DOHH2 (cell line): ENCODE results near the gene CADPS2.

Experiments
- H3F3A ChIP-seq: fragments of 200-600 bp; sonication (generic), shearing (Covaris generic); 2 replicates; pipeline ENCODE4 v1.6.0; 2016; ENCODE audit warnings: antibody characterized with exemption, mild to moderate bottlenecking; ENCODE audit not compliant: control insufficient read depth, insufficient read depth
- H3K27ac ChIP-seq: fragments of 200-600 bp; sonication (generic); 2 replicates; pipeline ENCODE4 v1.5.1; 2014; ENCODE audit warnings: low read depth, mild to moderate bottlenecking, low read length, moderate library complexity
- H3K27me3 ChIP-seq: fragments of 200-600 bp; sonication (generic); 2 replicates; pipeline ENCODE4 v1.6.1; 2014; ENCODE audit warnings: mild to moderate bottlenecking, low read length, mixed read lengths; ENCODE audit not compliant: control insufficient read depth
- H3K36me3 ChIP-seq: fragments of 200-600 bp; sonication (generic); 2 replicates; pipeline ENCODE4 v1.6.1; 2014; ENCODE audit warnings: mild to moderate bottlenecking, low read length, moderate library complexity, mixed read lengths; ENCODE audit not compliant: control insufficient read depth
- H3K4me1 ChIP-seq: fragments of 200-600 bp; sonication (generic); 2 replicates; pipeline ENCODE4 v1.6.1; 2014; ENCODE audit warnings: mild to moderate bottlenecking, low read length, mixed read lengths; ENCODE audit not compliant: control insufficient read depth
- H3K4me2 ChIP-seq: fragments of 200-600 bp; sonication (generic); 2 replicates; pipeline ENCODE4 v1.6.0; 2014; ENCODE audit warnings: mild to moderate bottlenecking, low read length, moderate library complexity
- H3K4me3 ChIP-seq: fragments of 200-600 bp; sonication (generic); 2 replicates; pipeline ENCODE4 v1.5.1; 2014; ENCODE audit warnings: mild to moderate bottlenecking, low read length, mixed read lengths
- H3K79me2 ChIP-seq: fragments of 200-600 bp; sonication (generic); 2 replicates; pipeline ENCODE4 v1.6.1; 2014; ENCODE audit warnings: mild to moderate bottlenecking, low read length, mixed read lengths; ENCODE audit not compliant: control insufficient read depth
- H3K9me2 ChIP-seq: fragments of 200-600 bp; sonication (generic); replicated peaks from 2 replicates; pipeline ENCODE4 v1.6.1; 2014; ENCODE audit warnings: mild to moderate bottlenecking, low read length, mixed read lengths; ENCODE audit not compliant: control insufficient read depth
- H3K9me3 ChIP-seq: fragments of 200-600 bp; sonication (generic); 2 replicates; pipeline ENCODE4 v1.6.1; 2014; ENCODE audit warnings: antibody characterized with exemption, low read length, mixed read lengths; ENCODE audit not compliant: control insufficient read depth, insufficient read depth
- H4K20me1 ChIP-seq: fragments of 200-600 bp; sonication (generic); 2 replicates; pipeline ENCODE4 v1.6.0; 2014; ENCODE audit warnings: low read depth, mild to moderate bottlenecking, antibody characterized with exemption, low read length, moderate library complexity; ENCODE audit not compliant: control insufficient read depth, insufficient read depth
- EZH2phosphoT487 ChIP-seq: fragments of 200-600 bp; sonication (generic); IDR thresholded peaks from 2 replicates; pipeline ENCODE4 v1.6.1; 2017; ENCODE audit warnings: borderline replicate concordance, mild to moderate bottlenecking, antibody characterized with exemption, low read length, moderate library complexity, mixed read lengths
- TF ChIP-seq, protein P1 (sequence below): fragments of 200-600 bp; sonication (generic); IDR thresholded peaks from one replicate; pipeline ENCODE4 v1.5.1; 2014; ENCODE audit warnings: antibody characterized with exemption, mild to moderate bottlenecking, low read depth, low read length; ENCODE audit not compliant: poor library complexity, severe bottlenecking

Gene CADPS2

DNA sequence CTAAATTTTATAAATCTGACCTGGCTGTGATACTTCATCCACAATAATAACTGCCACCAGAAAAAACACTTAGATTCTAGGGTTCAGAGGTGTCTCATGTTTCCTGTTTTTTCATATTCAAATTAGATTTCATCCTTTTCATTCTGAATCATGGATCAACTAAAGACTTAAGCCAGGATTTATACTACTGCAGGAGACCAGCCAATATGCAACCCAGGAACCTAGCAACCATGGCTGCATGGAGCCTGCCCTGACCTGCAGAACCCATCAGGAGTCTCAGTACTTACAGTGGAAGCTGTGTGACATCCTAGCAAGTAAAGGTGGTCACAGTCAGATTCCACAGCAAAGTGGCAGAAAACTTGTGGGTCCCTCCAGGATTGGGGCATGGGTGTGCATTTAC is 143.0 kb downstream of the CADPS2 start:
- TF ChIP-seq, protein P1, sequence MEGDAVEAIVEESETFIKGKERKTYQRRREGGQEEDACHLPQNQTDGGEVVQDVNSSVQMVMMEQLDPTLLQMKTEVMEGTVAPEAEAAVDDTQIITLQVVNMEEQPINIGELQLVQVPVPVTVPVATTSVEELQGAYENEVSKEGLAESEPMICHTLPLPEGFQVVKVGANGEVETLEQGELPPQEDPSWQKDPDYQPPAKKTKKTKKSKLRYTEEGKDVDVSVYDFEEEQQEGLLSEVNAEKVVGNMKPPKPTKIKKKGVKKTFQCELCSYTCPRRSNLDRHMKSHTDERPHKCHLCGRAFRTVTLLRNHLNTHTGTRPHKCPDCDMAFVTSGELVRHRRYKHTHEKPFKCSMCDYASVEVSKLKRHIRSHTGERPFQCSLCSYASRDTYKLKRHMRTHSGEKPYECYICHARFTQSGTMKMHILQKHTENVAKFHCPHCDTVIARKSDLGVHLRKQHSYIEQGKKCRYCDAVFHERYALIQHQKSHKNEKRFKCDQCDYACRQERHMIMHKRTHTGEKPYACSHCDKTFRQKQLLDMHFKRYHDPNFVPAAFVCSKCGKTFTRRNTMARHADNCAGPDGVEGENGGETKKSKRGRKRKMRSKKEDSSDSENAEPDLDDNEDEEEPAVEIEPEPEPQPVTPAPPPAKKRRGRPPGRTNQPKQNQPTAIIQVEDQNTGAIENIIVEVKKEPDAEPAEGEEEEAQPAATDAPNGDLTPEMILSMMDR = no peak
- TF ChIP-seq EZH2phosphoT487 = no peak
- Histone ChIP-seq H3K9me2 (no peaks in the 10 kb centered on the region), H4K20me1 (no peaks in the 10 kb centered on the region), H3K9me3 (no peaks in the 10 kb centered on the region), H3K27me3 (no peaks in the 10 kb centered on the region), H3K4me3 (no peak overlapping the region), H3K4me1 (no peaks in the 10 kb centered on the region), H3K79me2 (no peaks in the 10 kb centered on the region), H3F3A (no peaks in the 10 kb centered on the region), H3K27ac (no peak overlapping the region), H3K36me3 (no peaks in the 10 kb centered on the region), H3K4me2 (no peak overlapping the region)

DNA sequence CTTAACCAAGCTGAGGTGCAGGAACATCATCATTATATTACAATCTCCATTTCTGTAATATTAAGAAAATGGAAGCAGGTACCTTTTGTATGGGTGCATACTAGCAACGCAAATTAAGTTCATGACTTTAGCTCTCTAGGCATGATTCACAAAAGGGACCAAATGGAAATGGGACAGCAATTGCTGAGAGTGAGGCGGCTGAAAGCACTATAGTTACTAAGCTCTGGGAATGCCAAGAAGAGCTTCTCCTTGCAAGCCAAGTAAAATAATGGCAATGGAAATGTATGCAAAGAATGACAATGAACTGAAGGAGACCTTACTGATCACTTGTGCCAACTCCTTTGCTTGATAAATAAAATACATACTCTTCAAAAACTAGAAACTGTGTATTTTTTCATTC is 147.3 kb downstream of the CADPS2 start:
- Histone ChIP-seq H3K4me3 (no peak overlapping the region), H3K79me2 (no peaks in the 10 kb centered on the region), H3K4me2 (no peak overlapping the region), H3K4me1 (no peaks in the 10 kb centered on the region), H3F3A (no peaks in the 10 kb centered on the region), H3K36me3 (no peaks in the 10 kb centered on the region), H3K9me2 (no peaks in the 10 kb centered on the region), H3K9me3 (no peaks in the 10 kb centered on the region), H4K20me1 (no peaks in the 10 kb centered on the region), H3K27ac (no peak overlapping the region), H3K27me3 (no peaks in the 10 kb centered on the region)
- TF ChIP-seq, protein P1 = no peak
- no peak for TF ChIP-seq EZH2phosphoT487

DNA sequence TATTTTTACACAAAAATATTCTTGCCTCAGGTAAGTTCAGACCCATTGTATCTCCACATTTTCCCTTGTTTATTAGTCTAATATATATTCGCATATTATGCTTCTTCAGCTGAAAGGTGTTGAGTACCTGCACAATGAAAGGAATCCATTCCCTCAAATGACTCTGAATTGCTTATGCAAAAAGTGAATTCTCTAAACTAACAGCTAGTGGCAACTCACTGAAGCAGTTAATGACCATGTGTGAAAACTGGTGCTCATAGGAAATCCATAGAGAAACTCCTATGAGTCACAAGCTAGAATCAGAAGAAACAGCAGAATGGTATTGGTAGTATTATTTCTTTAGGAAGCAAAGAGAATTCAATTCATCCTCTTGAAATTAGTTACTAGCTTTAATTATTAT is 150.1 kb downstream of the CADPS2 start:
- no peaks in the 10 kb centered on the region for H4K20me1 ChIP-seq
- H3F3A ChIP-seq = no peaks in the 10 kb centered on the region
- H3K9me2 ChIP-seq = no peaks in the 10 kb centered on the region
- no peaks in the 10 kb centered on the region for H3K27me3 ChIP-seq
- no peaks in the 10 kb centered on the region for H3K79me2 ChIP-seq
- no peak overlapping the region for H3K4me3 ChIP-seq
- H3K4me2 ChIP-seq = no peak overlapping the region
- no peaks in the 10 kb centered on the region for H3K36me3 ChIP-seq
- H3K9me3 ChIP-seq = peaks cover 4% of the 10 kb centered on the region; the same call in 1 of the 2 replicates
- no peaks in the 10 kb centered on the region for H3K4me1 ChIP-seq
- H3K27ac ChIP-seq = no peak overlapping the region
- TF ChIP-seq, protein P1 = no peak
- no peak for TF ChIP-seq EZH2phosphoT487

DNA sequence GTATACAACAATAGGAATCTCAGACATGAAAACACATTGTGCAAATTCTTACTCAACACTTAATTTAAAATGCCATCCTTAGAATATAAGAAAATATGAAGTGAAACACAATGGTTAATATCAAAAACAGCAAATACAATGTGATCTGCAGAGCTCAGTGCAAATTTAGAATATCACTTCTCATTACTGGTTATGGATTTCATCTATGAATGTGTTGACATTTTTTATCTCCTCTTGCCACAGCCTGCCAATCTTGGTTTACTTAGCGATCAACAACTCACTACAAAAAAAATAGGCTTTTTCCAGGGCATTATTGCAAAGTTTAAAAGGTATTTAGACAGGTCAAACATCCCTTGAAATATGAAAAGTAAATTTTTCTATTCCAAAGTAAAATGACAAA is 158.5 kb downstream of the CADPS2 start:
- H3F3A ChIP-seq = no peaks in the 10 kb centered on the region
- no peaks in the 10 kb centered on the region for H3K27me3 ChIP-seq
- no peaks in the 10 kb centered on the region for H3K9me3 ChIP-seq
- H3K4me3 ChIP-seq = no peak overlapping the region
- H3K79me2 ChIP-seq = no peaks in the 10 kb centered on the region
- H3K27ac ChIP-seq = no peak overlapping the region
- H3K36me3 ChIP-seq = no peaks in the 10 kb centered on the region
- no peaks in the 10 kb centered on the region for H4K20me1 ChIP-seq
- no peaks in the 10 kb centered on the region for H3K9me2 ChIP-seq
- H3K4me2 ChIP-seq = no peak overlapping the region
- H3K4me1 ChIP-seq = no peaks in the 10 kb centered on the region
- TF ChIP-seq EZH2phosphoT487 = no peak
- TF ChIP-seq, protein P1 = no peak
